Activated CD4-positive, alpha-beta T cell treated with anti-CD3 and anti-CD28 coated beads for 4 hours (primary cell): ENCODE data around the gene PC.

ENCODE experiments used
- DNase-seq, 2 donors: peaks; one replicate each; pipeline ENCODE4 v3.0.0-alpha.2; 2020

Gene PC

DNA sequence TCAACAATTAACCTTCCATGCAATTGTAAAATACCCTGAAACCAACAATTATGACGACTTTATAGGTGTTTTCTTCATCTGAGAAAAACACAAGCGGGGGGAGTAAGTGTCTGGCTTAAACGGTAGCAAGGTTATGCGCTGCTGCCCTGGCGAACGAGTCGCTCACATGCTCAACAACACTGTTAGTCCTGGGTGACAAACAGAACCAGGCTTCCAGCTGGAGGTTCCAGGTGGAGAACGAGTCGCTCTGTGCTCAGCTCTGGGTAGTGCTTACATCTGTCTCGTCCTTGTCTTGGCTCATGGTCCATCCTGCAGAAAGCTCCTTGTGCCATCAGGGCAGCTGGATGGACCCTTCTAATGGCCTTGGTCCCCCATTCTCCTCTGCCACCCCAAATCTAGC is 48.2 kb downstream of the PC start:
- DNase-seq, result no peak

DNA sequence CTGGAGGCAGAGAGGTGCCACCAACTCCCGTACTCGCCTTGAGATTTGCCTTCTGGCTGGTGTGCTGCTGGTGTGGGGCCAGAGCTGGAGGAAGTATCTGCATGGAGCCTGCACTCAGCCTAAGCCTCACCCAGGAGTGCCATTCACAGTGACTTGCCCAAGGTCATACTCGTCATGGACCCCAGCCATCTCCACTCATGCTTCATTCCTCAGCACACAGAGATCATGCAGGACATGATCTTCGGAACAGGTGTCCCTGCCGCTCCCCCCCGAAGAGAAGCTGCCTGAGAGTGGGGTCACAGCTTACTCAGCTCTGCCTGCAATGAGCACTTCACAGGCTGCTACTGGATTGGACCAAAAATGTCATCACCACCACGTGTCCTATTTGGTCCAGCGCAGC is 49.0 kb downstream of the PC start:
- DNase-seq, result no peak

DNA sequence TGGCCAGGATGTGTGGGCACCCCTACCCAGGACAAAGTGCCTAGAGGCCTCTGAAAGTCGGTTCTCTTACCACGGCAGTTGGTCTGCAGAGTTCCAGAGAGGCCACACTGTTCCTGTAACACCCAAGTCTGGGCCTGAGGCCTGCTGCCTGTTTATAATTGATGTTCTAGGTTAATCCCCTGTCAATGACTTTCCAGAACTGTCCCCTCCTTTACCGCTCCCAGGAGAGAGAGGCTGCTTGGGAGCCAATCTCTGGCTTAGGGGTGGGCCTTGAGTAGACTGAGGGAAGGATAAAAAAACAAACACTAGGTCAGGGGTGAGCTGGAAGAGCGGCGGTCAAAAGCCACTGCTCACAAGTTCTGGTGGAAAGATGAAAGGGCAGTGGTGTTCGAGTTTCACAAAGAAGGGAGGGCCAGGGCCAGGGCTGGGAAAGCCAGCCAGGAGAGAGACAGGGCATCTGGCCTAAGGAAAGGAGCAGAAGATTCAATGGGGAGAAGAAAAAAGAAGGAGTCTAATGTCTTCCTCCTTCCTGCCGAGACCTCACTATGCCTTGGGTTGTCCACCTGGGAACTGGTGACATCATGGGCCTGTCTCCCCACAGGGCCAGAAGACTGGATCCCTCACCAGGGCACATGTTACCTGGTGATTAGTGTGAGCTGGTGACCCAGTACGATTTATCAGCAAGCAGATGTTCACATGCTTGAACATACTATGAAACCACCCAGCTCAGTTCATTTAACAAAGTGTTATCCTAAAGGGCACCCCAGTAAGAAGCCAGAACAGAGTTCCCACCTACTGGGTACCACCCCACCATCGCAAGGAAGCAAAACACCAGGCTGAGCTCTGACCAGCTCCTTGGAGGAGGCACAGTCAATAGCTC is 50.2 kb downstream of the PC start:
- DNase-seq, result no peak

DNA sequence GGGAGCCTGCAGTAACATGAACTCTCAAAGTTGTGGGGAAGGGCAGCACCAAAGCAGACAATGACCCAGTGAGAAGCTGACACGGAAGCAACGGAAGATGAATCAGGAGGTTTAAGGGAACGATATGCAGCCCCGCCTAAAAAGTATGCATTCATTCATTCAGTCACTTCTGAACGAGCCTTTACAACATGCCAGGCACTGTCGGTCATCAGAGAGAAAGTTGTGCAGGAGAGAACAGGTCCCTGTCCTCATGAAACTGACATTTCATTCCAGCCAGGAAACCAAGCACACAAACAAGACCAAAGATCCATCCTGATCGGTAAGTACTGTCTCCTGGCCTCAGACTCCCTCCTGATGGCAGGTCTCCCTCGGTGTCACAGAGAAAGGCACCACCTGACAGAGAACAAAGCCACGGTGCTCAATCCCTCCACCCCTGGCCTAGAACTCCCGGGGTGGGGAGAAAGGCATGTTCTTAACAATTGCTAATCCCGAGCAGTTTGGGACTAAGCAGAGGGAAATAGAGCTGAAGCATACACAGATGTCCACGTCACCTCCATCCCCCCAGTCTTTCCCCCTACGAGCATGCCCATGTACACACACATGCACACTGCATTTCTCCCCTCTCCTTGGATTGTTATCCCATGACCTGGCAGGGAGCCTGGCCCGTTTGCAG is 52.0 kb downstream of the PC start:
- no peak for DNase-seq

DNA sequence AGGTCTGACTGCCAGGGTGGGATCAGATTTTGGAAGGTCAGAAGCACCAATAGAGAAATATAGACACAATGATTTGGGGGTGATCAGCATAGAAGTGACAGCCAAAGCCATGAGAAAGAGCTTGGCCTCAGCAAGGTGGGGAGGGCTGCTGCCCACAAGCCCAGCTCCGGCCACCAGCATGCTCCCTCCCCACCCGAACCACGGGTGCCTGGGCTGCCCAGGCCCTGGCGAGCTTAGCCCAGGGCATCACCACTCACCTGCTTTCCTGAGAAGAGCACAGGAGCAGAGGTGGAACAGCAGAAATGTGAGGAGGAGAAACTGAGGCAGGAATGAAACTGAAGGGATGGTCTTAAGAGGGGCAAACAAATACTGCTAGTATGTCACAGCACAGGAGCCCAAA is 52.6 kb downstream of the PC start:
- no peak for DNase-seq

DNA sequence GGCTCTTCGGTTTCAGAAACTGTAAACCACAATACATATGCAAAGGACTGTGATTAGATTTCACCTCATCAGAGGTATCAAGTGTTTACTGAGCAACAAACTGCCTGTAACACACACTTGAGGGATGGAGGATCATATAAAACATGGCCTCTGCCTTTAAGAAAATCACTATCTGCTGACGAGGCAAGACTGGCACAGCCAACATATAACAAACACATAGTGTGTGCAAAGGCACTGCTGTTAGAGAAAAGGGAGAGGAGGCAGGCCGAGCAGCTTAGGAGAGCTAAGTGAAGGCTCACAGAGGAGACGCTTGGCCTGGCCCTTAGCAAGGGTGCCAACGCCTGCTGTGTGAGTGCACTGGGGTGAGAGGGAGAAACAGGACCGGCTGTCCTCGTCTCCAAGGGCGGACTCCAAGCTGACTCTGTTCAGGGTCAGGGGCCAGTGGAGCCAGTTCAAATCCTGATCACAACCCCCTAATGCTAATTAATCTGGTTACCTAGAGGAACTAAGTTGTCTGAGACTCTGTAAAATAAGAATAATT is 53.1 kb downstream of the PC start:
- DNase-seq, result no peak

DNA sequence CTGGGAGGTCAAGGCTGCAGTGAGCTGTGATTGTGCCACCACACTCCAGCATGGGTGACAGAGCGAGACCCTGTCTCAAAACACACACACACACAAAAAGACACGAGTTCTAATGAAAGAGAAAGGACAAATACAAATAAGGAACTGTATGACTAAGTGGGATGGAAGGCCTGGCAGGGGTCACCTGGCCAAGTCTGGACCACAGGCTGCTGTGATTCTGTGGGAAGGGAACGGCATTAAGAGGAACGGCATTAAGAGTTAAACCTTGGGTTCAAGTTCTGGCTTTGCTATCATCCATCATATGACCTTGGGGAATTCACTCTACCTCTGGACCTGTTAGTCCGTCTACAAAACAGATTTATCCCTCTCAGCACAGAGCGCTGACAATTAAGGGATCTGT is 53.6 kb downstream of the PC start:
- DNase-seq, result no peak

DNA sequence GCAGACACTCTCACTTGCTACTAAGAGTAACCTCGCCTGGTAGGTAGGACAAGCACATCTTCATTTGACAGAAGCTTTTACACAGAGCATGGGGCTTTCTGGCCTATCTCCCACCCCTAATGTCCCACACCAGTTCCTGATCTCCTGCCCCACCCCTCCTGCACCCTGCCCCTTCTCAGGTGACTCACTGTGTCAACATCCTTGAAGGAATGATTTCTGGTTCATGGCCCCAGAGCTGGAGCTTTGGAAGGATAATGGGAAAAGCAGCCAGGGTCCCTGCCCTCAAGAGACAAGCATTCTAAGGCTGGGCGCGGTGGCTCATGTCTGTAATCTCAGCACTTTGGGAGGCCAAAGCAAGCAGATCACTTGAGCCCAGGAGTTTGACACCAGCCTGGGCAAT is 54.1 kb downstream of the PC start:
- DNase-seq, result no peak

DNA sequence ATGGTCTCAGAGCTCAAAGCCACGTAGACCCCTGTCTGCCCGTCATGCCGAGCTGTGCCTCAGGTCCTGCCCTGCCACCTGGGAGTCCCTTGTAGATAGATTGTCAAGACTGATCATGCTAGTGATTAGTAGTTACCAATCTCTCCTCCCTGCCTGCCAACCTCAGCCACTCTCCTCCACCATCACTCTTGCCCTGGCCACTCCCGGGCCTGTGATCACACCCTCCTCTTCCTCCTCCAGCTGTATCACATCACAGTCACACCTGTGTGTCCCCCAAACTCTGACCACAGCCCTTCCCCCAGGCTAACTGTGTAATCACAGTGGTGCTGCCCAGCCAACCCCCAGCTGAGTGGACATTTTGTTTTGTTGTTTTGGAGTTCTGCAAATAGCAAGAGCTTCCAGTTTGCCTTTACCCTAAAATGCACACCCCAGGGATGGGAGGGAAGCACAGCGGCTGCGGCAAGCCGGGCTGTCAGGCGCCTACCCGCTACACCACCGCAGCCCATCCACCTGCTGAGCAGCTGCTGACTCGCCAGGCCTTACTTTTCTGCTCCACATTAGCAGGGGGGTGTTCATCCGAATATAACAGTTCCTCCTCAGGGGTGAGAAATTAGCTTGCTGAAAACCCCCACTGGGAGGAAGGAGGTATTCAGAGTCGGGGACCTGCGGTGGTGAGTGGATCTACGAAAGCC is 55.6 kb downstream of the PC start:
- DNase-seq, result no peak

DNA sequence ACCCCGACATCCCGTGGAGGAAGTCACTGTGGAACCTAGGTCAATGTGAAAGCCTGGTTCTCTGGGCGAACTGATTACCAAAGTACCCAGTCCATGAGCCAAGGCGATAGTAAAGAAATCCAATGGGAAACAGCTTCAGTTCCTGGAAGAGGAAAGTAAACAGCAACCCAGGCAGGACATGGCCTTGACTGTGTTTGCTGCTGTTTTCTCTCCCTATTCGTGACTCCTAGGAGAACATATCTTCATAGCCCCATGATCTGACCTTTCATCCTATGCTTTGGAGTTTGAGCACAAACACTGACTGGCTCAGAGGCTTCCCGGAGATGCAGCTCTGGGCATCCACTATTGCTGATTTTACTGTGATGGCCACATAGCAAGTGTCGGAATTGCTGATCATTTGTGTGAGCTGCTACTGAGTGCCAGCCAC is 56.2 kb downstream of the PC start:
- no peak for DNase-seq

DNA sequence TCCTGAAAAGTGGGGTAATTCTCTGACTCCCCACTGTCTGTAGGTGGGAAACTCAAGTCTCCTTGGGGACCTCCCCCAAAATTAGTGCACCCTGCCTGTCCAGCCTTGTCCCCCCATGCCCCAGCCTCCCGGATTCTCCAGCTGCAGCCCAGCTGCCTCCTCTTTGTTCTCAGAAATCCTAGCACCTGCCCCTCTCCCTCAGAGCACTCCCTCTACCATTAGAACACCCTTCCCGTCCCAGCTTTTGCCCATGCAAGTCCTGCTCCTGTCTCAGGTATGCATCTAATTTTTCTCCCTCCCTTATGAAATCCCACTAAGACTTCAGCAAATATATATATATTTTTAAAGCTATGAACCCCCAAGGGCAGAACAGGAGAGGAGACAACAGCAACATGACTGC is 64.0 kb downstream of the PC start:
- DNase-seq, result no peak

DNA sequence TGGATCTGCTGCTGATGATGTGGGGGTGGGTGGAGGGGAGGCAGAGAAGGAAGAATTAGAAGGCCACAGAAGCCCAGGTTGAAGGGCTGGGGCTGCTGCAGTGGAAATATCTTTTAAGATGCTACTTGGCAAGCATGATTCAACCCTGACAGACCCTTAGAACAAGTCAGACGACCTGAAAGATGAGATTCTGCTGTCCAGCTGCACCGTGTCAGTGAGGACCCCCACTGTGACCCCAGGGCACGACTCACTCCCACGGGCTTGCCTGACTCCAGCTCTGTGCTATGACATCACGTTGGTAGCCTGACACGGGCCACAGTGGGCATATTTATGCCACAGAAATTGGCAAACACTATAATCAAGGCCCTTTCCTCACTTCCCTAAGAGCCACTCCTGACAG is 65.3 kb downstream of the PC start:
- no peak for DNase-seq

DNA sequence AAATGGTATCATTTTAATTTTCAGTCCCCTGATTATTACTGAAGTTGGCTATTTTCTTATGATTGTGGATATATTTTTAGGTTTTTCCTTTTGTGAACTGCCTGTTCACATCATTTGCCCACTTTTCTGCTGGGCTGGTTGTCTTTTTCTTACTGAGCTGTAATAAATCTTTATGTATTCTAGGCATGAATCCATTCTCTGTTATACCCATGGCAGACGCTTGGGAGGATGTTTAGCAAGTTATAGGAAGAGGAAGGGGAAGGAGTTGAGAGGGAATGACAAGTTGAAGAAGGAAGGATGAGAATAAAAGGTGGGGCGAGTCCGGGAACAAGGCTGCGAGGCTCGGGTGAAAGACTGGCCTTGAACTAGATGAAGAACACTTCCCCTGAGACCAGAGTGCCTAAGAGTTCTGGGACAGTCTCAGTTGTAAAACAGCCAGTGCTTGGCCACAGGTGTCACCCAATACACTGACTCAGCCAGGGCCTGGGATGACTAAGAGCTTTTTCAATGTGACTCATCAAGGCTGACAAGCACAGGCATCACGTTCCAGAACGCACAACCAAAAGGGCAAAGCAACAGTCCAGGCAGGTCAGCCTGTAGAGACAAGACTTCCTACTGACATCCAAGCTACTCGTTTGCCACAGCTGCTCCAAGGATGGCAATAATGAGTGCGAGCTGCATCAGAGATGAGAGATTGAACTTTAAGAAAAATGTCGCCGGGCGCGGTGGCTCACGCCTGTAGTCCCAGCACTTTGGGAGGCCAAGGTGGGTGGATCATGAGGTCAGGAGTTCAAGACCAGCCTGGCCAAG is 66.1 kb downstream of the PC start:
- DNase-seq, result peak; percentile 24 to 30

DNA sequence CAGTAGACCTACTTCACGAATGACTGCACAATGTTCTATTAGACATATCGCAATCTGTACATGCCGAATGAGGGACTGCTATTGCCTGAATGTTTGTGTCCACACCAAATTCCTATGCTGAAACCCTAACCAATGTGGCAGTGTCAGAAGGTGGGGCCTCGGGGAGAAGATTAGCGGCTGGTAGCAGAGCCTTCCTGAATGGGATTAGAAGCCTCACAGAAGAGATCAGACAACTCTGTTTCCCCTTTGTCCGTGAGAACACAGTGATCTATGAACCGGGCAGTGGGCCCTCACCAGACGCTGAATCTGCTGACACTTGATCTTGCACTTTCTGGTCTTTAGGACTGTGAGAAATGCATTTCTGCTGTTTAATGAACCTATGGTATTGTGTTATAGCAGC is 68.2 kb downstream of the PC start:
- no peak for DNase-seq

DNA sequence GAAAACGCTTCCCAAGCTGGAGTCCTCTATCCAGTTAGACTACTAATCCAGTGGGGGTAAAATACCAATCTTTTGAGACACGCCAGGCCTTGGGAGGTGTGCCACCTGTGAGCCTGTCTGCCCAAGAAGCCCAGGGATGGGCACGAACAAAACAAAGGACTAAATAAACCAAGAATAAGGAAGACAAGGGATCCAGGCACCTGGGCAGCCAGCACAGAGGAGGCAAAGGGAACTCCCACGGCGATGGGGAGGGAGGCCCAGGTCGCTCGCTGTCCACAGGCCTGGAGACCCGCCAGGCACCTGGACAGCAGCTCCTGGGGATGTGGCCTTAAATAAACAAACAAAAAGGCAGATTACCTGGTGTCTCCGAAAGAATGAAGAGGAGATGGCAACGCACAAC is 69.9 kb downstream of the PC start:
- DNase-seq, result no peak

DNA sequence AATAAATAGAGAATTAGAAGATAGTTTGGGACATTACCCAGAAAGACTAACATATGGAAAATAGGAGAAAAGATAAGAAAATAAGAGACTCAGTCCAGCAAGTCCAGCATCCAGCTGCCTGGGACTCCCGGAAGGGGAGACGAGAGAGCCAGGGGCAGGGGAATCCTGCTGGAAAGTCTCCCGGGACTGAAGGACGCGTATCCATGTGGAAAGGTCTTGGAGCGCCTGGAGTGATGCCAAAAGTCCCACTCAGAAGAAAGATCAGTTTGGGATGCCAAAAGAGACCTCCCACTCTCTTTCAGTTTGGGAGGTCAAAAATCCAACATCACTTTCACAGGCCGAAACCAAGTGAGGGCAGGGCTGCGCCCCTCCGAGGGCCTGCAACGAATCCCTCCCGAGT is 70.7 kb downstream of the PC start:
- no peak for DNase-seq

DNA sequence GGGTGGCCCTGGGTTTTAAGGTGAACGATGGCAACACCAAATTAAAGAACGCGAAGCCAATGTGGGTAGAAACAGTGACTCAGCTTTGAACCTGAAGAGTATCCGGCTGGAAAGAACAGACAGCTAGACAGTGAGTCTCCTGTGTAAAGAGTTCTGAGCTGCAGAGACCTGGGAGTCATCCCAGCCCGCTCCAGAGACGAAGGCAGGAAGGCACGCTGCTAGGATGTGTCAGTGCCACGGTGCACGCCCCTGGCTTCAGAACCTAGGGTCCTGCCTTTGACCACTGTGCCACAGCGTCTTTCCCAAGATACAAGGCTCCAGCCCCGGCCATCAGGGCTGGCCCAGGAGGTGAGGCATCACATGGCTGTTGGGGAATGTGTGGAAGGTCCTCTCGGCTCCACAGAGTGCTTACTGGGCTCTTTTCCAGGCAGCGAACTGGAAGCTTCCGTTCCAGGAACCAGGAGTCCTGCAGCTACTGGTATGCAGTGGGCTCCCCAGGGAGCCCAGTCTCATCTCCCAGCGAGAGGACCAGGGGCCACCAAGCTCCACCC is 71.4 kb downstream of the PC start:
- no peak for DNase-seq

DNA sequence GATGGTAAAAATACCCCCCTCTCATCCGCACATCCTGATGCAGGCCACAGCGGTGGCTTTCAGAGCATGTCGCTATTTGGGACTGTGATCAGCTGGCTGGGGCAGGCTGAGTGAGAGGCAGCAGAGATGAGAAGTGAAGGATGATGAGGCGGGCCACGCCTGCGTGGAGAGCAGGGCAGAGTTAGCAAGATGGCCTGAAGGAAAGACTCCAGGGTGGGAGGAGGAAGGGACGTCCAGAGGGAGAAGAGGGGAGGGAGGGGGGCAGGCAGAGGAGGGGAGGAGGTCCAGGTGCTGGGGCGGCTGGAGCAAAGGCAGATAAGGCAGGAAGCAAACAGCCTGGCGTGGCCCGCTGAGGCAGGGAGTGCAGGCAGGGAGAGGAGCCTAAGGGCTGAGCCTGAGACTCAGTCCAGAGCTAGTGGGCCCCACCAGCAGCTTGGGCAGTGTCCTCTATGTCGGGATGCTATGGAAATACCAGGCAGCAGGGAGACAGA is 72.2 kb downstream of the PC start:
- no peak for DNase-seq

DNA sequence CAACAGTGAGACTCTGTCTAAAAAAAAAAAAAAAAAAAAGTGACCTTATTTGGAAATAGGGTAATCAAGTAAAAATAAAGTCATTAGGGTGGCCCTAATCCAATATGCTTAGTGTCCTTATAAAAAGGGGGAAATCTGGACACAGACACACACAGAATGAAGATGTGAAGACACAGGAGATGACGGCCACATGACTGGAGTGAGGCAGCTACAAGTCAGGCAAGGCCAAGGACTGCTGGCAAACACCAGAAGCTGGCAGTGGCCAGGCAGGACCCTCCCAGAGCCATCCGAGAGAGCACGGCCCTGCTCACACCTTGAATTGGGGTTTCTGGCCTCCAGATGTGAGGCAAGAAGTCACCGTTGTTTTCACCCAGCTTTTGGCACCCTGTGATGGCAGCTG is 72.7 kb downstream of the PC start:
- no peak for DNase-seq

DNA sequence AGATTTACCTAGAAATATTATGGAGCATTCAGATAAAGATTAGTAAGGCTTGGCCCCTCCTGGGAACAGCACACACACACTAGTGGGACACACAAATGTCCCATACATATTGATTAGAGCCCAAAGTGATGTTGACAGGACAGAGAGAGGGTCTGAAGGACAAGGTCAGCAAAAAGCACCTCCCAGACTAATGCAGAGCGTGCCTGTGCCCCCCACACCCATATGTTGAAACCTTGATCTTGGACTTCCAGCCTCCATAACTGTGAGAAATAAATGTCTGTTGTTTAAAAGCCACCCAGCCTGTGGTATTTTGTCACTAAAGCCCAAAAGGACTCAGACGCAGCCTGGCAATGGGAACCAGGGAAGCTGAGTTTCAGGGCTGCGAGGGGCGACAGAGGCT is 73.7 kb downstream of the PC start:
- DNase-seq, result no peak

DNA sequence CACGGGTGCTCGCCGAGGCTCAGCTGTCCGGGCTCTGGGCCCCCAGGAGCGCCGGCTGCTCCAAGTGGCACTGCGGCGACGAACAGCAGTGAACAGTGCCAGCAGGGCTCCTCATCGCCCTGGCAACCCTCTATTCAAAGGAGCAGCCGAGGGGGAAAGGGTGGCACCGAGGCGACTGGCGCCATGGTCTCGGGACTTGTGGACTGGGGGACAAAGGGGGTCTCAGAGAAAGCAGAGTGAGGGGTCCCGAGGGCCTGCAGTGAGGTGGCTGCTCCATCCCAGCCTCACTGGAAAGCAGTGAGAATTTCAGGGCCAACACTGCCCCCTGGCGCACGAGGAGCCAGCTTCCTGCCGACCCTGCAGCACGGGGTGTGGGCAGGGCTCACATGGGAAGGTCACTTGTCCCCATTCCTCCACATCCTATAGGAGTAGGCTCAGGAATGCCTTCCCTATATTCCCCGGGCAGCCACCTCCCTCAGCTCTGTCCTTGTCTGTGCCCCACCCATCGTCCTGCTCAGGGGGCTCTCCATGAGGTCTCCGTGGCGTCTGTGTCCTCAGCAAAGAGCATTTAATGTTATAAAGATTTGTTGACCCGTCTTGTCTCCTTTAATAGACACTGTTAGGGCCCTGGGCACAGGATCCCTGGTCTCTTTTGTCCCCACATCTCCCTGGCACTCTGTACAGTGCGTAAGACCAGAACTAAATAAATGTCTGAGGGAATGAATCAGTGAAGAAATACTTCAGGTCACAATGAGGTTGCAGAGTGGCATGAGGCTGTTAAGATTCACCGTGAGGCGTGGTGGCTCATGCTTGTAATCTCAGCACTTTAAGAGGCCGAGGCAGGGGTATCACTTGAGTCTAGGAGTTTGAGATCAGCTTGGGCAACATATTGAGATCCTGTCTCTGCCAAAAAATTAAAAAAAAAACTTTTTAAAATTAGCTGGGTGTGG is 74.9 kb downstream of the PC start:
- peak; percentile 49 to 58 for DNase-seq
